G401 (cell line): ENCODE measurements around the gene TNFRSF6B. TPM values are rescaled to one million over a fixed set of nuclear protein-coding genes. Genes with fewer than 3 reads are reported as not detected.

Source experiments
- DNase-seq: peaks from one replicate; pipeline ENCODE4 v3.0.0-alpha.2; 2015; ENCODE audit warnings: low spot score
- in situ Hi-C: cut with HindIII; loops from 2 replicates; pipeline ENCODE4 v1.10.0; 2016; ENCODE audit warnings: low sequenced_read_pairs, mixed read lengths
- total RNA-seq: library from RNA; depleted of rRNA; stranded (reverse); fragments of >200 nt; shearing (Covaris generic); gene quantifications from 2 replicates; pipeline ENCODE4 v1.2.3, GENCODE V29; 2014; rRNA removed

The TNFRSF6B gene
- total RNA-seq, 1 experiment from 2014 or later = not detected

GRCh38 chr20:63741676-63742380 lies 45.4 kb downstream of the TNFRSF6B start:
- in situ Hi-C loops = no loop called here
- DNase-seq = no peak

GRCh38 chr20:63742381-63743024 lies 46.1 kb downstream of the TNFRSF6B start:
- in situ Hi-C loops = no loop called here
- no peak for DNase-seq

GRCh38 chr20:63743210-63743970 lies 46.9 kb downstream of the TNFRSF6B start:
- DNase-seq = no peak
- in situ Hi-C loops = no loop called here

GRCh38 chr20:63744158-63744557 lies 47.7 kb downstream of the TNFRSF6B start:
- in situ Hi-C loops = no loop called here
- DNase-seq = no peak

- in situ Hi-C loops = no loop called here
- DNase-seq = no peak
Measured at GRCh38 chr20:63744574-63745423, 48.3 kb downstream of the TNFRSF6B start.

GRCh38 chr20:63745424-63745805 lies 49.0 kb downstream of the TNFRSF6B start:
- in situ Hi-C loops = no loop called here
- DNase-seq = no peak

GRCh38 chr20:63745961-63746731 lies 49.7 kb downstream of the TNFRSF6B start:
- in situ Hi-C loops = no loop called here
- DNase-seq = no peak

- DNase-seq = no peak
- in situ Hi-C loops = no loop called here
Measured at GRCh38 chr20:63746751-63747315, 50.4 kb downstream of the TNFRSF6B start.

GRCh38 chr20:63747622-63748069 lies 51.2 kb downstream of the TNFRSF6B start:
- DNase-seq = no peak
- in situ Hi-C loops = no loop called here

Other genes starting within 250 kb of the TNFRSF6B start
- gene KCNQ2, start 224.0 kb upstream of the TNFRSF6B start, total RNA-seq = 133 and 160 TPM in 2 replicates
- gene EEF1A2, start 197.6 kb upstream of the TNFRSF6B start, total RNA-seq = 47.5 and 58.1 TPM in 2 replicates
- gene PPDPF, start 175.9 kb upstream of the TNFRSF6B start, total RNA-seq = 31.9 and 38.0 TPM in 2 replicates
- gene PTK6, start 159.3 kb upstream of the TNFRSF6B start, total RNA-seq = 0.10 TPM in 1 of 2 replicates, not detected in the other
- not detected in 2 replicates for gene SRMS, start 148.9 kb upstream of the TNFRSF6B start, total RNA-seq
- gene FNDC11, start 142.5 kb upstream of the TNFRSF6B start, total RNA-seq = 0.86 and 1.4 TPM in 2 replicates
- gene HELZ2, start 122.4 kb upstream of the TNFRSF6B start, total RNA-seq = 10.1 and 14.3 TPM in 2 replicates
- 19.3 and 19.7 TPM in 2 replicates for gene GMEB2, start 69.6 kb upstream of the TNFRSF6B start, total RNA-seq
- gene STMN3, start 43.2 kb upstream of the TNFRSF6B start, total RNA-seq = 179 and 180 TPM in 2 replicates
- 18.5 and 18.7 TPM in 2 replicates for gene RTEL1, start 38.3 kb upstream of the TNFRSF6B start, total RNA-seq
- gene ARFRP1, start 11.3 kb downstream of the TNFRSF6B start, total RNA-seq = 33.0 and 36.7 TPM in 2 replicates
- 49.4 and 52.7 TPM in 2 replicates for gene ZGPAT, start 11.4 kb downstream of the TNFRSF6B start, total RNA-seq
- gene LIME1, start 40.0 kb downstream of the TNFRSF6B start, total RNA-seq = 12.6 and 15.1 TPM in 2 replicates
- gene SLC2A4RG, start 43.1 kb downstream of the TNFRSF6B start, total RNA-seq = 71.8 and 118 TPM in 2 replicates
- 39.7 and 42.5 TPM in 2 replicates for gene ZBTB46, start 134.6 kb downstream of the TNFRSF6B start, total RNA-seq
- gene ABHD16B, start 164.8 kb downstream of the TNFRSF6B start, total RNA-seq = 0.74 TPM in 1 of 2 replicates, not detected in the other
- gene TPD52L2, start 168.6 kb downstream of the TNFRSF6B start, total RNA-seq = 129 and 141 TPM in 2 replicates
- gene DNAJC5, start 198.5 kb downstream of the TNFRSF6B start, total RNA-seq = 38.6 and 43.6 TPM in 2 replicates